Endothelial cell (in vitro differentiated cells): ENCODE results near the gene RETSAT. TPM values are rescaled to one million over a fixed set of nuclear protein-coding genes. Genes with fewer than 3 reads are reported as not detected.

Source experiments
- DNase-seq: peaks from one replicate; pipeline ENCODE4 v3.0.0; 2021; ENCODE audit warnings: low spot score
- H3K27ac Mint-ChIP-seq: one replicate; pipeline ENCODE4 v1.8.0; 2021; ENCODE audit warnings: mixed read lengths, inconsistent platforms; ENCODE audit not compliant: unreplicated experiment
- H3K27me3 Mint-ChIP-seq: one replicate; pipeline ENCODE4 v1.8.0; 2021; ENCODE audit warnings: mild to moderate bottlenecking, moderate library complexity, mixed read lengths, inconsistent platforms; ENCODE audit not compliant: unreplicated experiment
- H3K36me3 Mint-ChIP-seq: one replicate; pipeline ENCODE4 v1.8.0; 2021; ENCODE audit warnings: mild to moderate bottlenecking, low read depth, mixed read lengths, inconsistent platforms; ENCODE audit not compliant: unreplicated experiment
- H3K4me1 Mint-ChIP-seq: one replicate; pipeline ENCODE4 v1.8.0; 2021; ENCODE audit warnings: mild to moderate bottlenecking, mixed read lengths, inconsistent platforms; ENCODE audit not compliant: unreplicated experiment
- H3K4me3 Mint-ChIP-seq: one replicate; pipeline ENCODE4 v1.8.0; 2021; ENCODE audit warnings: mild to moderate bottlenecking, mixed read lengths, inconsistent platforms; ENCODE audit not compliant: unreplicated experiment
- H3K9me3 Mint-ChIP-seq: one replicate; pipeline ENCODE4 v1.8.0; 2021; ENCODE audit warnings: mixed read lengths, inconsistent platforms; ENCODE audit not compliant: unreplicated experiment
- CTCF ChIP-seq: fragments of 200-600 bp; sonication (generic); IDR thresholded peaks from one replicate; pipeline ENCODE4 v1.5.0; 2021; ENCODE audit warnings: antibody characterized with exemption; ENCODE audit not compliant: unreplicated experiment
- long read RNA-seq: library from polyadenylated mRNA; unstranded; transcript quantifications from one replicate; pipeline ENCODE4 v2.0.0, GENCODE V29; 2020; ENCODE audit not compliant: unreplicated experiment
- total RNA-seq: library from RNA; stranded (reverse); fragmentation: NEBNext Ultra II Directional; extraction: Animal tissue kit (Norgen Biotek cat#: 25700); gene quantifications from one replicate; pipeline ENCODE4 v1.2.1, GENCODE V29; 2021; ENCODE audit not compliant: unreplicated experiment

RETSAT gene
- 37.0 TPM for total RNA-seq
- long read RNA-seq, partial matches to known transcripts, result 0 of 2 reads
- long read RNA-seq, other reads (novel, unspliced or antisense), result 0 of 2 reads

DNA sequence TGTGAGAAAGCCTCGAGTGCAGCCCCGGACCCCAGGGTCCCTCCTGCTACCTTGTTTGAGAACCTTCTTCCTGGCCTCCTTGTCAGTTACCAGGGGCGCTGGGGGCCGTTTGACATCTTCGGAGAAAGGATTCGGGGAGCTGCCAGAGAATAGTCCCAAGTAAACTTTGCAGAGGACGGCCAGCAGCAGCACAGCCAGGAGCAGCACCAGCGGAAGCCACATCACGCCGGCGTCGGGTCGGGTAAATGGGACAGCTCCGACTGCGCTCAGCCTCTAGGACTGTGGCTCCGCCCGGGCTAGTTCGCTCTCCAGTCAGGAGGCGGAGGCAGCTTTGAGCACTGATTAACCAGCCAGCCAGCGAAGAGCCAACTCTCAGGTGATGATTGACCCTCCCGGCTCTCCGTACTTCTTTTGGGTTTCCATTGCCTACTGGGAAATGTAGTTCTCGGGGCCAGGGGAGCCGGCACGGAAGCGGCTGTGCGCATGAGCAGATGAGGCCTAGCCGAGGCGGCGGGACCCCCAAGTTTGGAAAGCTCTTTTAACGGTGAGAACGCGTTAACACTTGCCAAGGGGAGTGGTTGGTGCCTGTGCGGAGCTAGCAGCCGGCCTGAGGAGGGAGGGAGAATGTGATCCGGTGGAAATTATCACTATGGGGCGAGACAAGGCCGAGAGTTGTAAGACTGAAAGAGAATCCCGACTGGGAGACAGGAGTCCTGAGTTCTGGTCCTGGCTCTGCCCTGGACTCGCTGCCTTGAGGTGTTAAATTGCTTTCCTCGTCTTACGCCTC lies at the start of gene RETSAT, which contains the start of gene ELMOD3:
Gene RETSAT (minus strand): TSS at position 243 of the 787 bp plus-strand sequence. CDS start 21 bp downstream, at position 222.
Gene ELMOD3 (plus strand): TSS at position 484 of the 787 bp plus-strand sequence. CDS start 2,430 bp downstream, outside the sequence.
- Mint-ChIP-seq H3K9me3 (no peaks in the 10 kb centered on the region), H3K4me1 (peaks cover 20% of the 10 kb centered on the region), H3K36me3 (peaks cover 19% of the 10 kb centered on the region), H3K27me3 (peaks cover 8% of the 10 kb centered on the region), H3K4me3 (peak within 1 kb of the TSS; percentile 100), H3K27ac (peak within 1 kb of the TSS; percentile 94)
- DNase-seq, result peak; percentile 95
- no peak for TF ChIP-seq CTCF

GRCh38 chr2:85401844-85402243 lies 47.5 kb upstream of the RETSAT start:
- peaks cover 23% of the 10 kb centered on the region for H3K36me3 Mint-ChIP-seq

DNA sequence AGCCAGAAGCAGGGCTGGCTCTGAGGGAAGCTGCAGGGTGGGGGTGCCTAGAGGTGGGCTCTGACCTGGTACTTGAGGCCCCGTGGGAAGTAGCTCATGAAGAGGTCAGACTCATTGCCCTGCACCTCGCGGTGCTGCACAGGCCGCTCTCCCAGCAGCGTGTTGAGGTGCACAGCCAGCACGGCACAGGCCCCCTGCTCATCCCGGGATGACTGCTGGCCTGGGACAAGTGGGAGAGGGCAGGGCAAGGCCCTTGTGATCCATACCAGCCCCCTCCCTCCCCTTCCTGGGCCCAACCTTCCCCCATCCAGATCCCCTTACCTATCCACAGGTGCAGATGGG lies 47.1 kb upstream of the RETSAT start:
- Mint-ChIP-seq H3K9me3 (no peaks in the 10 kb centered on the region), H3K36me3 (peaks cover 23% of the 10 kb centered on the region), H3K27ac (no peak overlapping the region), H3K27me3 (peaks cover 6% of the 10 kb centered on the region), H3K4me3 (no peak overlapping the region), H3K4me1 (peaks cover 11% of the 10 kb centered on the region)
- DNase-seq, result no peak
- TF ChIP-seq CTCF, result no peak

More at GRCh38 chr2:85401844-85402243, 47.5 kb upstream of the RETSAT start:
- Mint-ChIP-seq H3K4me1 (peaks cover 7% of the 10 kb centered on the region), H3K9me3 (no peaks in the 10 kb centered on the region), H3K27ac (no peak overlapping the region), H3K27me3 (peaks cover 4% of the 10 kb centered on the region), H3K4me3 (no peak overlapping the region)
- TF ChIP-seq CTCF, result no peak
- DNase-seq, result no peak

DNA sequence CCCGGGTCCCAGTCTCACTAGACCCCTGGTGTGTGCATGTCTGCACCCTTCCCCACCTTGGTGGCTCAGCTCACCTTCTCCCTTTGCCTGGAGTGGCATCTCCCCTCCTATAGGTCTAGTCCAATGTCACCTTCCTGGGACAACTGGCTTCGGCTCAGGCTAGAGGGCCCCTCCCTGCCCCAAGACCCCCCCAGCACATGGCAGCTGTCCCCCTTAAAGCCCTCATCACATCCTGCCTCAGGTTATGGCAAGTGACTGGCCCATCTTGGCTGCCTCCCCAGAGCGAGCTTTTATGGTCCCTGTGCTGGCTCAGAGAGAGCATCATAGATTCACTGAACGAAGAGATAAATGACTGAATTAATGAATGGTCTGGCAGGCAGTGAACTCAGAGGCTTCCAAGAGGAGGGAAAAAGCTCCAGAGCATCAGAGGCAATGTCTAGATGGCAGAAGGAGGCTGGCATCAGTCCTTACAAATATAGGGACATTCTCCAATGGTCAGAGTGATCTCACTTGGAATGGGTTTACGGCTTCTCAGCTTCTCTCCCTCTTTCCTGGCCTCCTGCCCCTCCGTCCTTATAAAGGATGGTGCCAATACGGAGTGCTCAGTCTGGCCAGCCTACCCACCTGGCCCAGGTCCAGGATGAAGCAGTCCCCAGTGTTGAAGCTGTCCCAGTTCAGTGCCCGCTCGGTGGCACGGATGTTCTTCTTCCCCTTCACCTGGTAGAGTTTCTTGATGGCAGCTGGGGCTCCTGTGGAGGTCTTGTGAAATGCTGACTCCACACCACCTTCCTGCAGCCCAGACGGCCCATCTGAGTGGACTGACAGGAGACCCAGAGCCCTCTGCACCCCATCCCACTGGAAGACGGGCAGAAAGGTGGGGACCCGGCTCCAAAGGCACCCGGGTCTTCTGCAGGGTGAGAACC lies 46.5 kb upstream of the RETSAT start:
- H3K4me3 Mint-ChIP-seq, result peak overlapping the region; percentile 22
- H3K27ac Mint-ChIP-seq, result no peak overlapping the region
- H3K4me1 Mint-ChIP-seq, result peaks cover 13% of the 10 kb centered on the region
- peaks cover 7% of the 10 kb centered on the region for H3K27me3 Mint-ChIP-seq
- peaks cover 23% of the 10 kb centered on the region for H3K36me3 Mint-ChIP-seq
- no peak for TF ChIP-seq CTCF
- no peaks in the 10 kb centered on the region for H3K9me3 Mint-ChIP-seq
- DNase-seq, result no peak
